NT2/D1 (cell line): ENCODE measurements around the gene GABBR2.

Experiments
- YY1 ChIP-seq: IDR thresholded peaks from 2 replicates; pipeline ENCODE4 v1.6.1; 2011; ENCODE audit not compliant: insufficient read length, insufficient read depth
- ZNF274 ChIP-seq: IDR thresholded peaks from 2 replicates; pipeline ENCODE4 v1.6.1; 2011; ENCODE audit warnings: mild to moderate bottlenecking, low read depth, low read length

DNA sequence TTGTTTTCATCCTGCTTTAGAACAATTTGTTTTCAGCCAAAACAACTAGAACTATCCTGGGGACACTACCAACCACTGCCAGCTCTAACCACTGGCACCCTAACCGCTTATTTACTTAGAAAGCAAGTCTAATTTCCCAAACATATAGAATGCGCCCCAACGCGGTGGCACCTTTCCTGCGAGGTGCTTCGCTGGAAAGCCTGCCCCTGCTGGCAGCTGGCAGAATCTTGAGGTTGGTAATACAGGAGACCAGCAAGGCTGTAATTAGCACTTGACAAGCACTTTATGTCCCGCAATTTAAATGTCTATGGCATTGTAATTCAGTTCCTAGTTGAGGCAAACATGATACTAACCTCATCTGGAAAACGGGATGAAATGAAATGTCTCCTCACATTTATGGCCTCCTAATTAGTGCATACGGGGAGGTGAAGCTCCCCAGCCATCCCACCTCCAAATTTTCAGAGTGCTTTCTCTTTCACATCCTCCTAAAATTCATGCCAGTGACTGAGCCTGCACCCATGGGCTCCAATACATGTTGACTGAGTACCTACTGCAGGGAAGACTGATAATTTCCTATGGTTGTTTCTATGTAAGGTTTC is 30.4 kb downstream of the GABBR2 start:
- no peak for TF ChIP-seq YY1
- no peak for TF ChIP-seq ZNF274
